Measurements from ENCODE around the gene IGFN1. TPM values are rescaled to one million over a fixed set of nuclear protein-coding genes. Genes with fewer than 3 reads are reported as not detected.

IGFN1 gene
- total RNA-seq (2021), result not detected in 2 replicates
- long read RNA-seq, result 0 reads

GRCh38 chr1:201190624-201191051, at the start of gene IGFN1:
Gene IGFN1 (plus strand): TSS chr1:201190824. CDS start chr1:201193294, 2,470 bp downstream.
- Histone ChIP-seq H3T11ph (ENCODE audit: low read length) (no peak within 1 kb of the TSS), H3K56ac (ENCODE audit: insufficient read length, low read depth, low read length) (no peak within 1 kb of the TSS), H3K9me3 (ENCODE audit: control insufficient read depth, low read depth, low read length) (no peaks in the 10 kb centered on the region), H3K27ac (ENCODE audit: insufficient read length, low read depth, low read length) (no peak within 1 kb of the TSS), H3K23ac (ENCODE audit: insufficient read length, low read depth, low read length) (no peak within 1 kb of the TSS), H3K23me2 (ENCODE audit: insufficient read length, low read depth, low read length, poor library complexity, severe bottlenecking) (no peaks in the 10 kb centered on the region), H3K4me2 (ENCODE audit: insufficient read depth, insufficient read length, low read length) (no peak within 1 kb of the TSS), H3K27me3 (ENCODE audit: insufficient read depth, low read length) (no peaks in the 10 kb centered on the region), H3K14ac (ENCODE audit: insufficient read depth, low read length) (no peak within 1 kb of the TSS), H2AFZ (ENCODE audit: low read length) (no peak within 1 kb of the TSS), H2BK15ac (ENCODE audit: low read depth, low read length) (no peak within 1 kb of the TSS), H4K91ac (ENCODE audit: insufficient read length, low read depth, low read length) (no peak within 1 kb of the TSS), H4K8ac (replicated peaks; ENCODE audit: insufficient read length, low read depth, low read length) (no peak within 1 kb of the TSS), H2AK5ac (ENCODE audit: insufficient read length, low read length) (no peak within 1 kb of the TSS), H3K9ac (ENCODE audit: extremely low read depth, insufficient read length, low read length) (no peak within 1 kb of the TSS), H3K4ac (ENCODE audit: low read depth, low read length) (no peak within 1 kb of the TSS), H2BK120ac (ENCODE audit: low read depth, low read length, poor library complexity, severe bottlenecking) (no peak within 1 kb of the TSS), H4K5ac (ENCODE audit: insufficient read length, low read depth, low read length) (no peak within 1 kb of the TSS), H4K20me1 (ENCODE audit: control insufficient read depth, insufficient read depth, insufficient read length) (no peaks in the 10 kb centered on the region), H3K79me1 (ENCODE audit: insufficient read depth, low read depth, low read length, poor library complexity, severe bottlenecking) (no peaks in the 10 kb centered on the region), H2BK12ac (ENCODE audit: insufficient read length, low read depth, low read length) (no peak within 1 kb of the TSS), H3K18ac (ENCODE audit: insufficient read length, low read depth, low read length) (no peak within 1 kb of the TSS), H3K79me2 (ENCODE audit: insufficient read depth, low read length) (no peaks in the 10 kb centered on the region), H2BK5ac (ENCODE audit: insufficient read length, low read length) (no peak within 1 kb of the TSS), H3K4me1 (ENCODE audit: insufficient read depth, low read length) (no peaks in the 10 kb centered on the region), H2BK20ac (ENCODE audit: low read depth, low read length, poor library complexity, severe bottlenecking) (no peak within 1 kb of the TSS)
- H3K36me3 Mint-ChIP-seq (ENCODE audit: insufficient read depth in 1 of 3, low read depth in 3 of 3), result no peaks in the 10 kb centered on the region
- peaks cover 11% of the 10 kb centered on the region for H3K27me3 Mint-ChIP-seq (ENCODE audit: low read depth)
- peak; percentile 79 for DNase-seq
- no peak for TF ChIP-seq CTCF (conservative IDR thresholded peaks at IDR 0.05)
- no peaks in the 10 kb centered on the region for H3K9me3 Mint-ChIP-seq
- peaks cover 7 to 17% of the 10 kb centered on the region in 2 experiments for H3K4me1 Mint-ChIP-seq
- peak within 1 kb of the TSS in 1 of 2 experiments; percentile 40; a peak in 1 of 5 replicates for H3K4me3 Mint-ChIP-seq
- peak within 1 kb of the TSS in 1 of 3 experiments; percentile 27; a peak in 1 of 7 replicates for H3K27ac Mint-ChIP-seq
- WGBS (ENCODE audit: extremely low coverage, insufficient read length, low lambda C conversion rate), result no CpG with 5 or more reads among the region's 9 CpGs
